HG02884 (cell line): ENCODE data around the gene LIPC.

Experiments used
- ATAC-seq: cut with Tn5 transposase; IDR thresholded peaks from one replicate; pipeline ENCODE4 v1.9.1; 2021; ENCODE audit warnings: mild to moderate bottlenecking, moderate library complexity; ENCODE audit not compliant: unreplicated experiment

Gene LIPC

GRCh38 chr15:58405865-58406264 is 25.9 kb upstream of the LIPC start:
- no peak for ATAC-seq

GRCh38 chr15:58406811-58407210 is 25.0 kb upstream of the LIPC start:
- ATAC-seq: no peak

GRCh38 chr15:58407236-58407775 is 24.5 kb upstream of the LIPC start:
- no peak for ATAC-seq

GRCh38 chr15:58407778-58408177 is 24.0 kb upstream of the LIPC start:
- no peak for ATAC-seq

GRCh38 chr15:58409861-58410260 is 21.9 kb upstream of the LIPC start:
- no peak for ATAC-seq

GRCh38 chr15:58410353-58410752 is 21.4 kb upstream of the LIPC start:
- no peak for ATAC-seq

- ATAC-seq: no peak
These were observed 18.5 kb upstream of the LIPC start for GRCh38 chr15:58413253-58413652.

- no peak for ATAC-seq
These were observed 16.2 kb upstream of the LIPC start for GRCh38 chr15:58415636-58416035.

GRCh38 chr15:58416963-58417362 is 14.8 kb upstream of the LIPC start:
- ATAC-seq: no peak

GRCh38 chr15:58418135-58418534 is 13.7 kb upstream of the LIPC start:
- ATAC-seq: no peak

- no peak for ATAC-seq
These were observed 11.8 kb upstream of the LIPC start for GRCh38 chr15:58419803-58420524.

GRCh38 chr15:58420579-58421043 is 11.2 kb upstream of the LIPC start:
- no peak for ATAC-seq

GRCh38 chr15:58423205-58423604 is 8.6 kb upstream of the LIPC start:
- ATAC-seq: no peak

- no peak for ATAC-seq
These were observed 7.8 kb upstream of the LIPC start for GRCh38 chr15:58423831-58424608.

GRCh38 chr15:58424722-58425121 is 7.1 kb upstream of the LIPC start:
- no peak for ATAC-seq

GRCh38 chr15:58425185-58425584 is 6.6 kb upstream of the LIPC start:
- ATAC-seq: no peak

GRCh38 chr15:58425834-58426233 is 6.0 kb upstream of the LIPC start:
- ATAC-seq: no peak

GRCh38 chr15:58426501-58426900 is 5.3 kb upstream of the LIPC start:
- no peak for ATAC-seq

GRCh38 chr15:58427987-58428386 is 3.8 kb upstream of the LIPC start:
- ATAC-seq: no peak

- no peak for ATAC-seq
These were observed 1.5 kb upstream of the LIPC start for GRCh38 chr15:58430224-58430787.

GRCh38 chr15:58432401-58432800 is 610 bp downstream of the LIPC start:
- no peak for ATAC-seq
